ENCODE results near the gene ABHD6.

- TF ChIP-seq CTCF (IDR thresholded peaks at IDR 0.05; ENCODE audit: low read length) (no peak), EZH2 (optimal IDR thresholded peaks at IDR 0.05; ENCODE audit: low read depth, low read length) (no peak), EZH2phosphoT487 (IDR thresholded peaks at IDR 0.05; ENCODE audit: low read length) (no peak)
Observed at GRCh38 chr3:58190882-58191281, 46.7 kb upstream of the ABHD6 start.

All from MM.1S (cell line).